Measurements from ENCODE around the gene C1orf87. TPM values are rescaled to one million over a fixed set of nuclear protein-coding genes. Genes with fewer than 3 reads are reported as not detected.

The C1orf87 gene
- total and polyA plus RNA-seq, 4 donors, result 0.23 to 1.0 (median 0.45) TPM

DNA sequence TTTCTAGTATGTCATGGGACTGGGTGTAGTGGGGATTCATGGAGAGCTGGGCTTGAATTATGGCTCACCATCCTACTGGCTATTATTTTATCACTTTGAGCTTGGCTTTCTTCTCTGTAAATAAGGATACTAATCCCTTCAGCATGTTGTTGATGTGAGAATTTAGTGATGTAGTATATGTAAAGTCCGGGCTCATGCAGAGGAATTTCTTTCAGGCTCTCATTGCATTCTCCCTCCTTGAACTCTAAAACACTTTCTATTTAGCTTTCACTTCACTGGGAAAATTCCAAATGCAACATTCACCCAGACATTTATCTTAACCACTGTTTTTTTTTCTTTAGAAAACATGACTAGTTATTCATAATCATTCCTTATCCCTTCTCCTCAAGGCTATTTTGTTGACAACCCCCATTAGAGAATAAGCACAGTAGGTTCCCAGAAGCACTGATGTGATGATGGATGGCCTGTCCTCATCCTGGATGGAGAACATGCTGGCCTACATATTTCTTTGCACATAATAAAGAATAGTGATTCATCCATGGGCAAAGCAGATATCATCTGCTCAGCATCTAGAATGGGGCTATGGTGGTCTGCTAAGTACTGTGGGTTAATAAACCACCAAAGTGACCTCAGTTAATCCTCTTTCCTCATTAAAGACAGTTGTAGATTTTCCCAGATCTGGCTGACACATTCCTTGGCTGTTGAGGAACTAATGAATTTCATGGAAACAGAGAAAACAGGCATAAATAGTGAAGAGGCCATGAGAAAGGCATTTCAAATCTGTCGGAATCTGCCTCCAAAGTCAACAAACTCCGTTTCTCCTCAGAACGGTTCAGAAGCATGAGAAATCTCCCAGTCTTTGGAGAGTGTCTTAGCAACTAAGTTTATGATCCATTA, 79.0 kb downstream of the C1orf87 start:
- DNase-seq (no peak), ATAC-seq (ENCODE audit: low FRiP score) (peak; percentile 87)
- intact Hi-C loops (cut with DNase I), result loop anchor here (5.0 to 10.0 kb wide), 3 partner anchors 73 to 140 kb away; no protein-coding TSS in a partner anchor
- Histone ChIP-seq H3K36me3 (ENCODE audit: control insufficient read depth in 1 of 2, insufficient read depth in 2 of 2, low read length in 1 of 2) (no peaks in the 10 kb centered on the region), H3K27ac (ENCODE audit: low read depth in 1 of 2, low read length in 2 of 2) (peak overlapping the region; percentile 67 to 97), H3K27me3 (ENCODE audit: control insufficient read depth in 1 of 2, insufficient read depth in 2 of 2, low read length in 1 of 2) (no peaks in the 10 kb centered on the region), H3K4me3 (ENCODE audit: low read length in 2 of 2) (no peak overlapping the region), H3K4me1 (ENCODE audit: control insufficient read depth in 1 of 2, insufficient read depth in 2 of 2, low read length in 2 of 2) (peaks cover 0 to 1% of the 10 kb centered on the region in 2 donors), H3K9me3 (ENCODE audit: control insufficient read depth, low read length) (peaks cover 2% of the 10 kb centered on the region)
- 3 to 7% methylated on average over 4 of the region's 4 CpGs for WGBS, 2 donors

- Histone ChIP-seq H3K4me3 (ENCODE audit: low read length in 2 of 2) (no peak overlapping the region), H3K27me3 (ENCODE audit: control insufficient read depth in 1 of 2, insufficient read depth in 2 of 2, low read length in 1 of 2) (no peaks in the 10 kb centered on the region), H3K36me3 (ENCODE audit: control insufficient read depth in 1 of 2, insufficient read depth in 2 of 2, low read length in 1 of 2) (no peaks in the 10 kb centered on the region), H3K9me3 (ENCODE audit: control insufficient read depth, low read length) (peaks cover 2% of the 10 kb centered on the region), H3K4me1 (ENCODE audit: control insufficient read depth in 1 of 2, insufficient read depth in 2 of 2, low read length in 2 of 2) (no peaks in the 10 kb centered on the region), H3K27ac (ENCODE audit: low read depth in 1 of 2, low read length in 2 of 2) (no peak overlapping the region)
- 77 to 78% methylated on average over 5 of the region's 5 CpGs for WGBS, 2 donors
- DNase-seq (no peak), ATAC-seq (ENCODE audit: low FRiP score) (no peak)
- intact Hi-C loops (cut with DNase I), result loop anchor here in 1 of 2 donors (10.0 kb wide), 1 partner anchor 143 kb away; no protein-coding TSS in a partner anchor
These were observed 81.3 kb downstream of the C1orf87 start for GRCh38 chr1:59992040-59992820.

GRCh38 chr1:59990470-59990869, 83.1 kb downstream of the C1orf87 start:
- intact Hi-C loops (cut with DNase I), result loop anchor here in 1 of 2 donors (10.0 kb wide), 1 partner anchor 144 kb away; no protein-coding TSS in a partner anchor
- Histone ChIP-seq H3K27me3 (ENCODE audit: control insufficient read depth in 1 of 2, insufficient read depth in 2 of 2, low read length in 1 of 2) (no peaks in the 10 kb centered on the region), H3K9me3 (ENCODE audit: control insufficient read depth, low read length) (peaks cover 2% of the 10 kb centered on the region), H3K36me3 (ENCODE audit: control insufficient read depth in 1 of 2, insufficient read depth in 2 of 2, low read length in 1 of 2) (no peaks in the 10 kb centered on the region), H3K4me3 (ENCODE audit: low read length in 2 of 2) (no peak overlapping the region), H3K4me1 (ENCODE audit: control insufficient read depth in 1 of 2, insufficient read depth in 2 of 2, low read length in 2 of 2) (no peaks in the 10 kb centered on the region), H3K27ac (ENCODE audit: low read depth in 1 of 2, low read length in 2 of 2) (no peak overlapping the region)
- DNase-seq (no peak), ATAC-seq (ENCODE audit: low FRiP score) (no peak)
- WGBS, 2 donors, result 54 to 58% methylated on average over 9 of the region's 9 CpGs

- Histone ChIP-seq H3K27me3 (ENCODE audit: control insufficient read depth in 1 of 2, insufficient read depth in 2 of 2, low read length in 1 of 2) (no peaks in the 10 kb centered on the region), H3K36me3 (ENCODE audit: control insufficient read depth in 1 of 2, insufficient read depth in 2 of 2, low read length in 1 of 2) (no peaks in the 10 kb centered on the region), H3K27ac (ENCODE audit: low read depth in 1 of 2, low read length in 2 of 2) (no peak overlapping the region), H3K4me3 (ENCODE audit: low read length in 2 of 2) (no peak overlapping the region), H3K4me1 (ENCODE audit: control insufficient read depth in 1 of 2, insufficient read depth in 2 of 2, low read length in 2 of 2) (no peaks in the 10 kb centered on the region), H3K9me3 (ENCODE audit: control insufficient read depth, low read length) (peaks cover 2% of the 10 kb centered on the region)
- ATAC-seq (ENCODE audit: low FRiP score) (peak; percentile 44), DNase-seq (no peak)
- intact Hi-C loops (cut with DNase I), result no loop called here
- 65 to 66% methylated on average over 12 of the region's 12 CpGs for WGBS, 2 donors
These were observed 86.9 kb downstream of the C1orf87 start for GRCh38 chr1:59986516-59987310.

- ATAC-seq (ENCODE audit: low FRiP score), result no peak
- H3K27ac ChIP-seq (ENCODE audit: low read depth in 1 of 2, low read length in 2 of 2), result no peak overlapping the region
- 96 to 97% methylated on average over 8 of the region's 8 CpGs for WGBS, 2 donors
- H3K9me3 ChIP-seq (ENCODE audit: control insufficient read depth, low read length), result peaks cover 2% of the 10 kb centered on the region
- H3K4me1 ChIP-seq (ENCODE audit: control insufficient read depth in 1 of 2, insufficient read depth in 2 of 2, low read length in 2 of 2), result no peaks in the 10 kb centered on the region
- no peaks in the 10 kb centered on the region for H3K27me3 ChIP-seq (ENCODE audit: control insufficient read depth in 1 of 2, insufficient read depth in 2 of 2, low read length in 1 of 2)
- H3K36me3 ChIP-seq (ENCODE audit: control insufficient read depth in 1 of 2, insufficient read depth in 2 of 2, low read length in 1 of 2), result no peaks in the 10 kb centered on the region
- intact Hi-C loops (cut with DNase I), result no loop called here
- no peak for DNase-seq
- H3K4me3 ChIP-seq (ENCODE audit: low read length in 2 of 2), result no peak overlapping the region
These were observed 87.6 kb downstream of the C1orf87 start for GRCh38 chr1:59985911-59986515.

DNA sequence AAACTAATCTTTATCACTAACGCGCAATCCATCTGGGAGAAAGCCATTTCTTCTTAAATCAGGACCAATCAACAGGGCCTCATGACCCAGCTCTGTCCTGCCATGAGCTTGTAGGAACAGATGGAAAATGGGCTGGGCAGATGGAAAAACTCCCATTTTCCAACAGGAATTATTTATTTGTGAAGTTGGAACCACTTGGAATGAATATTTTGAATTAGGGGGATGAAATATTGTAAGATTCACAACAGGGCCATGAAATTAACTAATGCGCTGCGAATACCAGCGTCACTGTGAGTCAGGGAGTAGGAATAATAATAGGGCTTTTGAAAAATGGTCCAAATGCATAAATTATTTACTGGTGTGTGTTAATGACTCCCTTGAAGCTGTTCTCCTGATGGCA, 93.9 kb downstream of the C1orf87 start:
- intact Hi-C loops (cut with DNase I), result loop anchor here in 1 of 2 donors (5.0 to 10.0 kb wide), 2 partner anchors 298 to 1065 kb away; no protein-coding TSS in a partner anchor
- no peaks in the 10 kb centered on the region for H3K9me3 ChIP-seq (ENCODE audit: control insufficient read depth, low read length)
- no peaks in the 10 kb centered on the region for H3K4me1 ChIP-seq (ENCODE audit: control insufficient read depth in 1 of 2, insufficient read depth in 2 of 2, low read length in 2 of 2)
- H3K36me3 ChIP-seq (ENCODE audit: control insufficient read depth in 1 of 2, insufficient read depth in 2 of 2, low read length in 1 of 2), result no peaks in the 10 kb centered on the region
- no peaks in the 10 kb centered on the region for H3K27me3 ChIP-seq (ENCODE audit: control insufficient read depth in 1 of 2, insufficient read depth in 2 of 2, low read length in 1 of 2)
- peak; percentile 72 for ATAC-seq (ENCODE audit: low FRiP score)
- no peak overlapping the region for H3K27ac ChIP-seq (ENCODE audit: low read depth in 1 of 2, low read length in 2 of 2)
- no peak for DNase-seq
- 96 to 98% methylated on average over 5 of the region's 5 CpGs for WGBS, 2 donors
- no peak overlapping the region for H3K4me3 ChIP-seq (ENCODE audit: low read length in 2 of 2)

GRCh38 chr1:59978511-59978910, 95.1 kb downstream of the C1orf87 start:
- Histone ChIP-seq H3K4me3 (ENCODE audit: low read length in 2 of 2) (no peak overlapping the region), H3K36me3 (ENCODE audit: control insufficient read depth in 1 of 2, insufficient read depth in 2 of 2, low read length in 1 of 2) (no peaks in the 10 kb centered on the region), H3K27ac (ENCODE audit: low read depth in 1 of 2, low read length in 2 of 2) (no peak overlapping the region), H3K9me3 (ENCODE audit: control insufficient read depth, low read length) (no peaks in the 10 kb centered on the region), H3K4me1 (ENCODE audit: control insufficient read depth in 1 of 2, insufficient read depth in 2 of 2, low read length in 2 of 2) (no peaks in the 10 kb centered on the region), H3K27me3 (ENCODE audit: control insufficient read depth in 1 of 2, insufficient read depth in 2 of 2, low read length in 1 of 2) (no peaks in the 10 kb centered on the region)
- ATAC-seq (ENCODE audit: low FRiP score) (no peak), DNase-seq (no peak)
- intact Hi-C loops (cut with DNase I), result loop anchor here in 1 of 2 donors (5.0 to 10.0 kb wide), 2 partner anchors 299 to 1066 kb away; no protein-coding TSS in a partner anchor
- 79 to 89% methylated on average over 2 of the region's 2 CpGs for WGBS, 2 donors

- peak; percentile 24 for ATAC-seq (ENCODE audit: low FRiP score)
- Histone ChIP-seq H3K4me1 (ENCODE audit: control insufficient read depth in 1 of 2, insufficient read depth in 2 of 2, low read length in 2 of 2) (no peaks in the 10 kb centered on the region), H3K4me3 (ENCODE audit: low read length in 2 of 2) (no peak overlapping the region), H3K9me3 (ENCODE audit: control insufficient read depth, low read length) (no peaks in the 10 kb centered on the region), H3K27ac (ENCODE audit: low read depth in 1 of 2, low read length in 2 of 2) (no peak overlapping the region), H3K36me3 (ENCODE audit: control insufficient read depth in 1 of 2, insufficient read depth in 2 of 2, low read length in 1 of 2) (no peaks in the 10 kb centered on the region), H3K27me3 (ENCODE audit: control insufficient read depth in 1 of 2, insufficient read depth in 2 of 2, low read length in 1 of 2) (no peaks in the 10 kb centered on the region)
- 80 to 88% methylated on average over 1 of the region's 1 CpG for WGBS, 2 donors
- no peak for DNase-seq
- intact Hi-C loops (cut with DNase I), result loop anchor here in 1 of 2 donors (5.0 to 10.0 kb wide), 2 partner anchors 299 to 1067 kb away; no protein-coding TSS in a partner anchor
These were observed 95.5 kb downstream of the C1orf87 start for GRCh38 chr1:59978026-59978425.

Data from aorta (tissue), 5 donors.